ENCODE measurements around the gene MTUS2.

Gene MTUS2

GRCh38 chr13:29521336-29521735, 701.2 kb downstream of the MTUS2 start:
- no peaks in the 10 kb centered on the region for H3K9me3 ChIP-seq (ENCODE audit: control insufficient read depth, insufficient read depth, low read length)
- no peak overlapping the region for H3K27ac ChIP-seq (ENCODE audit: low read depth, low read length)
- H3K4me1 ChIP-seq (ENCODE audit: control insufficient read depth, low read length): no peaks in the 10 kb centered on the region
- no peak overlapping the region for H3K4me2 ChIP-seq (ENCODE audit: low read length)
- no peaks in the 10 kb centered on the region for H3K9me2 ChIP-seq (replicated peaks; ENCODE audit: control insufficient read depth, low read length)
- H3F3A ChIP-seq (ENCODE audit: control insufficient read depth, insufficient read depth): no peaks in the 10 kb centered on the region
- H3K27me3 ChIP-seq (ENCODE audit: control insufficient read depth, low read length): no peaks in the 10 kb centered on the region
- no peak overlapping the region for H3K4me3 ChIP-seq (ENCODE audit: low read length)
- TF ChIP-seq EZH2phosphoT487 (IDR thresholded peaks at IDR 0.05; ENCODE audit: borderline replicate concordance, low read length): no peak
- no peak for TF ChIP-seq CTCF (IDR thresholded peaks at IDR 0.05; ENCODE audit: low read depth, low read length, poor library complexity, severe bottlenecking)
- H3K36me3 ChIP-seq (ENCODE audit: control insufficient read depth, low read length): peaks cover 98% of the 10 kb centered on the region
- H3K79me2 ChIP-seq (ENCODE audit: control insufficient read depth, low read length): no peaks in the 10 kb centered on the region
- no peaks in the 10 kb centered on the region for H4K20me1 ChIP-seq (ENCODE audit: control insufficient read depth, insufficient read depth, low read depth, low read length)

GRCh38 chr13:29522044-29522685, 702.0 kb downstream of the MTUS2 start:
- H4K20me1 ChIP-seq (ENCODE audit: control insufficient read depth, insufficient read depth, low read depth, low read length): no peaks in the 10 kb centered on the region
- no peaks in the 10 kb centered on the region for H3K79me2 ChIP-seq (ENCODE audit: control insufficient read depth, low read length)
- H3F3A ChIP-seq (ENCODE audit: control insufficient read depth, insufficient read depth): no peaks in the 10 kb centered on the region
- H3K4me2 ChIP-seq (ENCODE audit: low read length): no peak overlapping the region
- no peaks in the 10 kb centered on the region for H3K4me1 ChIP-seq (ENCODE audit: control insufficient read depth, low read length)
- no peak overlapping the region for H3K27ac ChIP-seq (ENCODE audit: low read depth, low read length)
- no peaks in the 10 kb centered on the region for H3K27me3 ChIP-seq (ENCODE audit: control insufficient read depth, low read length)
- TF ChIP-seq CTCF (IDR thresholded peaks at IDR 0.05; ENCODE audit: low read depth, low read length, poor library complexity, severe bottlenecking) (no peak), EZH2phosphoT487 (IDR thresholded peaks at IDR 0.05; ENCODE audit: borderline replicate concordance, low read length) (no peak)
- peaks cover 95% of the 10 kb centered on the region for H3K36me3 ChIP-seq (ENCODE audit: control insufficient read depth, low read length)
- no peak overlapping the region for H3K4me3 ChIP-seq (ENCODE audit: low read length)
- H3K9me3 ChIP-seq (ENCODE audit: control insufficient read depth, insufficient read depth, low read length): no peaks in the 10 kb centered on the region
- H3K9me2 ChIP-seq (replicated peaks; ENCODE audit: control insufficient read depth, low read length): no peaks in the 10 kb centered on the region

DNA sequence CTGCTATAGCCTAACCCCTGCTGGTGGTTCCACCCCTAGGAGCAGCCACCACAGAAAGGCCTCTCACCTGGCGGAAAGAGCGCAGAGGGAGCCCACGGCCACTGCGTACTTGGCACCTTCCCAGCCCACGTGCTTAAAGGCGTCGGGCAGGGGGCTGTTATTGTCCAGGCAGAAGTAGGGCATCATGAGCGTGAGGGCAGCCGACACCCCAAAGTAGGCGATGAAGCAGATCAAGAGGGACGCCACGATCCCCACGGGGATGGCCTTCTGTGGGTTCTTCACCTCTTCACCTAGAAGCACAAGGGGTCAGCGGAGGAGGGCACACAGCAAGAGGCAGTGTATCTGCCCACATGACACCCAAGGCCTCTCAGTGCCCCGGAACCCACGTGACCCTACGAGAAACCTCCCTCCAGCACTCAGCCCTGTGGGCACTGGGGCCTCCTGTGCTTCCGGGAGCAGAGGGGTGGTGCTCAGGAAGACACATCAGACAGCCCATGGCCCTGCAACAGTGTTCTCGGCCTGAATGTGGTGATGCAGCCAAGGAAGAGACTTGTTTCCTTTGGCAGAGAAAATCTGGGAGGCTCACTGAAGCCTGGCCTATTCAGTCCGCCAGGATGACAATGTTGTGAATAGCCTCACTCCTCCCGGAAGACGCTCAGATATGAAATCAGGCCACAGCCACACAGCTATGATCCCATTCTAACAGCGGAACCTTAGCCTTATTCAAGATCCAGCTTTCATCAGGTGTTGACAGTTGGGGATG, 703.2 kb downstream of the MTUS2 start:
- H3K27ac ChIP-seq (ENCODE audit: low read depth, low read length): no peak overlapping the region
- peaks cover 4% of the 10 kb centered on the region; the same call in 1 of the 2 replicates for H4K20me1 ChIP-seq (ENCODE audit: control insufficient read depth, insufficient read depth, low read depth, low read length)

More for the DNA sequence above, 703.2 kb downstream of the MTUS2 start:
- H3K4me1 ChIP-seq (ENCODE audit: control insufficient read depth, low read length): no peaks in the 10 kb centered on the region
- TF ChIP-seq CTCF (IDR thresholded peaks at IDR 0.05; ENCODE audit: low read depth, low read length, poor library complexity, severe bottlenecking): no peak
- no peak for TF ChIP-seq EZH2phosphoT487 (IDR thresholded peaks at IDR 0.05; ENCODE audit: borderline replicate concordance, low read length)
- no peaks in the 10 kb centered on the region for H3K9me2 ChIP-seq (replicated peaks; ENCODE audit: control insufficient read depth, low read length)
- no peak overlapping the region for H3K4me3 ChIP-seq (ENCODE audit: low read length)
- H3K79me2 ChIP-seq (ENCODE audit: control insufficient read depth, low read length): no peaks in the 10 kb centered on the region
- no peaks in the 10 kb centered on the region for H3K9me3 ChIP-seq (ENCODE audit: control insufficient read depth, insufficient read depth, low read length)
- no peaks in the 10 kb centered on the region for H3K27me3 ChIP-seq (ENCODE audit: control insufficient read depth, low read length)
- no peaks in the 10 kb centered on the region for H3F3A ChIP-seq (ENCODE audit: control insufficient read depth, insufficient read depth)
- peaks cover 95% of the 10 kb centered on the region for H3K36me3 ChIP-seq (ENCODE audit: control insufficient read depth, low read length)
- no peak overlapping the region for H3K4me2 ChIP-seq (ENCODE audit: low read length)

All from DOHH2 (cell line).